ENCODE data around the gene STX4.

The STX4 gene

DNA sequence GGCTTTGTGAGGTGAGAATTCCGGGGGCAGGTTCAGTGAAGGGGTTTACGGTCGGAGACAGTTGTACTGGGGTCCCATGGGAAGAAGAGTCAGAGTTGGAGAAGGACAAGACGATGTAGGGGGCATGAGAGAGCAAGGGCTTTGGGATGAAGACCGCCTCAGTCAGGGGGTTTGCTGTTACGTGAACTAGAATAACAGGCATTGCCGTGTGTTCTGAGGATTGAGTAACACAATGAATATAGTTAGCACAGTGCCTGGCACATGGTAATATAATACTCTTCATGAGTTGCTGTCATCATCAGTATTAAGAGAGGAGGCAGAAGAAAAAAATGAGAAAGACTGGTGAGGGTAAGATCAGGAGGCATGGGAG, 41.4 kb downstream of the STX4 start:
- Histone ChIP-seq H3K9me3 (no peaks in the 10 kb centered on the region), H3K4me3 (ENCODE audit: low read depth, low read length) (peak overlapping the region; percentile 100), H3K36me3 (peaks cover 36% of the 10 kb centered on the region), H3K4me1 (no peaks in the 10 kb centered on the region), H3K27me3 (no peaks in the 10 kb centered on the region)
- TF ChIP-seq, protein P1, sequence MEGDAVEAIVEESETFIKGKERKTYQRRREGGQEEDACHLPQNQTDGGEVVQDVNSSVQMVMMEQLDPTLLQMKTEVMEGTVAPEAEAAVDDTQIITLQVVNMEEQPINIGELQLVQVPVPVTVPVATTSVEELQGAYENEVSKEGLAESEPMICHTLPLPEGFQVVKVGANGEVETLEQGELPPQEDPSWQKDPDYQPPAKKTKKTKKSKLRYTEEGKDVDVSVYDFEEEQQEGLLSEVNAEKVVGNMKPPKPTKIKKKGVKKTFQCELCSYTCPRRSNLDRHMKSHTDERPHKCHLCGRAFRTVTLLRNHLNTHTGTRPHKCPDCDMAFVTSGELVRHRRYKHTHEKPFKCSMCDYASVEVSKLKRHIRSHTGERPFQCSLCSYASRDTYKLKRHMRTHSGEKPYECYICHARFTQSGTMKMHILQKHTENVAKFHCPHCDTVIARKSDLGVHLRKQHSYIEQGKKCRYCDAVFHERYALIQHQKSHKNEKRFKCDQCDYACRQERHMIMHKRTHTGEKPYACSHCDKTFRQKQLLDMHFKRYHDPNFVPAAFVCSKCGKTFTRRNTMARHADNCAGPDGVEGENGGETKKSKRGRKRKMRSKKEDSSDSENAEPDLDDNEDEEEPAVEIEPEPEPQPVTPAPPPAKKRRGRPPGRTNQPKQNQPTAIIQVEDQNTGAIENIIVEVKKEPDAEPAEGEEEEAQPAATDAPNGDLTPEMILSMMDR (IDR thresholded peaks at IDR 0.05; ENCODE audit: low read depth, low read length) = no peak
- no peak for DNase-seq

DNA sequence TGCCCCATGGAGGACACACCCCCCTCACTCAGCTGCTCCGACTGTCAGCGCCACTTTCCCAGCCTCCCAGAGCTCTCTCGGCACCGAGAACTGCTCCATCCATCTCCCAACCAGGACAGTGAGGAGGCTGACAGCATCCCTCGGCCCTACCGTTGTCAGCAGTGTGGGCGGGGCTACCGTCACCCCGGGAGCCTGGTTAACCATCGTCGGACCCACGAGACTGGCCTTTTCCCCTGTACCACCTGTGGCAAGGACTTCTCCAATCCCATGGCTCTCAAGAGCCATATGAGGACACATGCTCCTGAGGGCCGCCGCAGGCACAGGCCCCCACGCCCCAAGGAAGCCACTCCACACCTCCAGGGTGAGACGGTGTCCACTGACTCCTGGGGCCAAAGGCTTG, 43.0 kb downstream of the STX4 start:
- H3K27me3 ChIP-seq = no peaks in the 10 kb centered on the region
- no peaks in the 10 kb centered on the region for H3K4me1 ChIP-seq
- H3K4me3 ChIP-seq (ENCODE audit: low read depth, low read length) = no peak overlapping the region
- DNase-seq = no peak
- H3K36me3 ChIP-seq = peaks cover 51% of the 10 kb centered on the region
- H3K9me3 ChIP-seq = no peaks in the 10 kb centered on the region
- TF ChIP-seq, protein P1 (IDR thresholded peaks at IDR 0.05; ENCODE audit: low read depth, low read length) = no peak

DNA sequence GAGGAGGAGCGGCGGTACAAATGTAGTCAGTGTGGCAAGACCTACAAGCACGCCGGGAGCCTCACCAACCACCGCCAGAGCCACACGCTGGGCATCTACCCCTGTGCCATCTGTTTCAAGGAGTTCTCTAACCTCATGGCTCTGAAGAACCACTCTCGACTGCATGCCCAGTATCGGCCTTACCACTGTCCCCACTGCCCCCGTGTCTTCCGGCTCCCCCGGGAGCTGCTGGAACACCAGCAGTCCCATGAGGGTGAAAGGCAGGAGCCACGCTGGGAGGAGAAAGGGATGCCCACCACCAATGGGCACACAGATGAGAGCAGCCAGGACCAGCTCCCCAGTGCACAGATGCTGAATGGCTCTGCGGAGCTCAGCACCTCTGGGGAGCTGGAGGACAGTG, 43.7 kb downstream of the STX4 start:
- H3K36me3 ChIP-seq = peaks cover 53% of the 10 kb centered on the region

DNA sequence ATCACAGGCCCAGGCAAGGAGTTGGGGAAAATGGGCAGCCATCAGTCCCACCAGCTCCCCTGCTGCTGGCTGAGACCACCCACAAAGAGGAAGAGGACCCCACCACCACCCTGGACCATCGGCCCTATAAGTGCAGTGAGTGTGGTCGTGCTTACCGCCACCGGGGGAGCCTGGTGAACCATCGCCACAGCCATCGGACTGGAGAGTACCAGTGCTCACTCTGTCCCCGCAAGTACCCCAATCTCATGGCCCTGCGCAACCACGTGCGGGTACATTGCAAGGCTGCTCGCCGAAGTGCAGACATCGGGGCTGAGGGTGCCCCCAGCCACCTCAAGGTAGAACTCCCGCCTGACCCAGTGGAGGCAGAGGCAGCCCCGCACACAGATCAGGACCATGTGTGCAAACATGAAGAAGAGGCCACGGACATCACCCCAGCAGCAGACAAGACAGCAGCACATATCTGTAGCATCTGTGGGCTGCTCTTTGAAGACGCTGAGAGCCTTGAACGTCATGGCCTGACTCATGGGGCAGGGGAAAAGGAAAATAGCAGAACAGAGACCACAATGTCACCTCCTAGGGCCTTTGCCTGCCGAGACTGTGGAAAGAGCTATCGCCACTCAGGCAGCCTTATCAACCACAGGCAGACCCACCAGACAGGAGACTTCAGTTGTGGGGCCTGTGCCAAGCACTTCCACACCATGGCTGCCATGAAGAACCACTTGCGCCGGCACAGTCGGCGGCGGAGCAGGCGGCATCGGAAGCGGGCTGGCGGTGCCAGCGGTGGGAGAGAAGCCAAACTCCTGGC, 44.4 kb downstream of the STX4 start:
- no peaks in the 10 kb centered on the region for H3K27me3 ChIP-seq

More for the DNA sequence above, 43.7 kb downstream of the STX4 start:
- TF ChIP-seq, protein P1 (IDR thresholded peaks at IDR 0.05; ENCODE audit: low read depth, low read length) = no peak
- Histone ChIP-seq H3K4me1 (no peaks in the 10 kb centered on the region), H3K27me3 (no peaks in the 10 kb centered on the region), H3K4me3 (ENCODE audit: low read depth, low read length) (no peak overlapping the region), H3K9me3 (no peaks in the 10 kb centered on the region)
- no peak for DNase-seq

DNA sequence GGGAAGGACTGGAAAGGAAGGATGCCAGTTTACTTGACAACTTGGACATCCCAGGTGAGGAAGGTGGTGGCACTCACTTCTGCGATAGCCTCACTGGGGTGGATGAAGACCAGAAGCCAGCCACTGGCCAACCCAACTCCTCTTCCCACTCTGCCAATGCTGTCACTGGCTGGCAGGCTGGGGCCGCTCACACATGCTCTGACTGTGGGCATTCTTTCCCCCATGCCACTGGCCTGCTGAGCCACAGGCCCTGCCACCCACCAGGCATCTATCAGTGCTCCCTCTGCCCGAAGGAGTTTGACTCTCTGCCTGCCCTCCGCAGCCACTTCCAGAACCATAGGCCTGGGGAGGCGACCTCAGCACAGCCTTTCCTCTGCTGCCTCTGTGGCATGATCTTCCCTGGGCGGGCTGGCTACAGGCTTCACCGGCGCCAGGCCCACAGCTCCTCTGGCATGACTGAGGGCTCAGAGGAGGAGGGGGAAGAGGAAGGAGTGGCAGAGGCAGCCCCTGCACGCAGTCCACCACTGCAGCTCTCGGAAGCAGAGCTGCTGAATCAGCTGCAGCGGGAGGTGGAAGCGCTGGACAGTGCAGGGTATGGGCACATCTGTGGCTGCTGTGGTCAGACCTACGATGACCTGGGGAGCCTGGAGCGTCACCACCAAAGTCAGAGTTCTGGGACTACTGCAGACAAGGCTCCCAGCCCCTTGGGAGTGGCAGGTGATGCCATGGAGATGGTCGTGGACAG, 45.4 kb downstream of the STX4 start:
- Histone ChIP-seq H3K36me3 (peaks cover 60% of the 10 kb centered on the region), H3K27me3 (no peaks in the 10 kb centered on the region), H3K4me1 (no peaks in the 10 kb centered on the region; the same call in 1 of the 2 replicates), H3K9me3 (no peaks in the 10 kb centered on the region), H3K4me3 (ENCODE audit: low read depth, low read length) (no peak overlapping the region)
- TF ChIP-seq, protein P1 (IDR thresholded peaks at IDR 0.05; ENCODE audit: low read depth, low read length) = no peak
- no peak for DNase-seq

More for the DNA sequence above, 44.4 kb downstream of the STX4 start:
- TF ChIP-seq, protein P1 (IDR thresholded peaks at IDR 0.05; ENCODE audit: low read depth, low read length) = 0 out of 2 replicates have a peak, but pooled peaks have one; percentile 6
- no peaks in the 10 kb centered on the region; the same call in 1 of the 2 replicates for H3K4me1 ChIP-seq
- no peak for DNase-seq
- H3K9me3 ChIP-seq = no peaks in the 10 kb centered on the region
- no peak overlapping the region for H3K4me3 ChIP-seq (ENCODE audit: low read depth, low read length)
- H3K36me3 ChIP-seq = peaks cover 53% of the 10 kb centered on the region
